ENCODE data around the gene FAM184B.

Gene FAM184B

GRCh38 chr4:17794730-17795129 lies 13.3 kb upstream of the FAM184B start:
- Mint-ChIP-seq H3K27me3 (no peaks in the 10 kb centered on the region), H3K27ac (no peak overlapping the region)

DNA sequence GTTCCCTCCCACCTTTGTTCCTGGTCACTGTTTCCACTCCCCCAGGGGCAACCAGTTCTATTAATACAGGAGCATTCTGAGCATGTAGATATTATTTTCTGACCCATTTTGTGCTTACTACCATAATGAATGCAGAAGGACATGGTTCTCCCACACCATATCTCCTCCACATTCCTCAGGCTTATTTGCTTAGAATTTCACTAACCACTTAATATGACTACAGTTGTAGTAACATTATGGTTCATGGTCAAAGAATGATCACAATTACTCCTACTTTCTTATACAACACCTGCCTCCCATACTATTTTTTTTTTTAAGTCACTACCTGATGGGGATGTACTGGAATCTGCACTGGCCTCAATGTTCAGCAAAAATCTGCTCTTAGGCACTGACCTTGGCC lies 7.5 kb upstream of the FAM184B start:
- Mint-ChIP-seq H3K4me1 (peaks cover 5% of the 10 kb centered on the region), H3K27ac (no peak overlapping the region), H3K4me3 (no peak overlapping the region), H3K36me3 (peaks cover 17% of the 10 kb centered on the region), H3K27me3 (no peaks in the 10 kb centered on the region), H3K9me3 (no peaks in the 10 kb centered on the region)
- DNase-seq (ENCODE audit: low spot score in 2 of 2) (no peak), ATAC-seq (ENCODE audit: low read depth) (no peak)

More at GRCh38 chr4:17794730-17795129, 13.3 kb upstream of the FAM184B start:
- no peak for DNase-seq (ENCODE audit: low spot score in 2 of 2)
- ATAC-seq (ENCODE audit: low read depth), result no peak
- Mint-ChIP-seq H3K36me3 (peaks cover 4% of the 10 kb centered on the region), H3K9me3 (no peaks in the 10 kb centered on the region), H3K4me1 (no peaks in the 10 kb centered on the region), H3K4me3 (no peak overlapping the region)

GRCh38 chr4:17787315-17787714 lies 5.9 kb upstream of the FAM184B start:
- no peak for ATAC-seq (ENCODE audit: low read depth)
- peaks cover 5% of the 10 kb centered on the region for H3K4me1 Mint-ChIP-seq
- no peaks in the 10 kb centered on the region for H3K9me3 Mint-ChIP-seq
- no peak overlapping the region for H3K27ac Mint-ChIP-seq
- DNase-seq (ENCODE audit: low spot score in 2 of 2), result no peak
- H3K27me3 Mint-ChIP-seq, result peaks cover 2% of the 10 kb centered on the region
- H3K4me3 Mint-ChIP-seq, result no peak overlapping the region
- peaks cover 17% of the 10 kb centered on the region for H3K36me3 Mint-ChIP-seq

- Mint-ChIP-seq H3K4me3 (no peak overlapping the region), H3K27me3 (peaks cover 9% of the 10 kb centered on the region), H3K9me3 (no peaks in the 10 kb centered on the region), H3K27ac (no peak overlapping the region), H3K36me3 (peaks cover 13% of the 10 kb centered on the region), H3K4me1 (peaks cover 10% of the 10 kb centered on the region)
- ATAC-seq (ENCODE audit: low read depth), result no peak
- DNase-seq (ENCODE audit: low spot score in 2 of 2), result no peak
These were observed 5.1 kb upstream of the FAM184B start for GRCh38 chr4:17786567-17786966.

GRCh38 chr4:17785858-17786257 lies 4.4 kb upstream of the FAM184B start:
- Mint-ChIP-seq H3K4me3 (no peak overlapping the region), H3K4me1 (peaks cover 11% of the 10 kb centered on the region), H3K9me3 (no peaks in the 10 kb centered on the region), H3K27me3 (peaks cover 11% of the 10 kb centered on the region), H3K36me3 (peaks cover 13% of the 10 kb centered on the region), H3K27ac (no peak overlapping the region)
- no peak for ATAC-seq (ENCODE audit: low read depth)
- no peak for DNase-seq (ENCODE audit: low spot score in 2 of 2)

DNA sequence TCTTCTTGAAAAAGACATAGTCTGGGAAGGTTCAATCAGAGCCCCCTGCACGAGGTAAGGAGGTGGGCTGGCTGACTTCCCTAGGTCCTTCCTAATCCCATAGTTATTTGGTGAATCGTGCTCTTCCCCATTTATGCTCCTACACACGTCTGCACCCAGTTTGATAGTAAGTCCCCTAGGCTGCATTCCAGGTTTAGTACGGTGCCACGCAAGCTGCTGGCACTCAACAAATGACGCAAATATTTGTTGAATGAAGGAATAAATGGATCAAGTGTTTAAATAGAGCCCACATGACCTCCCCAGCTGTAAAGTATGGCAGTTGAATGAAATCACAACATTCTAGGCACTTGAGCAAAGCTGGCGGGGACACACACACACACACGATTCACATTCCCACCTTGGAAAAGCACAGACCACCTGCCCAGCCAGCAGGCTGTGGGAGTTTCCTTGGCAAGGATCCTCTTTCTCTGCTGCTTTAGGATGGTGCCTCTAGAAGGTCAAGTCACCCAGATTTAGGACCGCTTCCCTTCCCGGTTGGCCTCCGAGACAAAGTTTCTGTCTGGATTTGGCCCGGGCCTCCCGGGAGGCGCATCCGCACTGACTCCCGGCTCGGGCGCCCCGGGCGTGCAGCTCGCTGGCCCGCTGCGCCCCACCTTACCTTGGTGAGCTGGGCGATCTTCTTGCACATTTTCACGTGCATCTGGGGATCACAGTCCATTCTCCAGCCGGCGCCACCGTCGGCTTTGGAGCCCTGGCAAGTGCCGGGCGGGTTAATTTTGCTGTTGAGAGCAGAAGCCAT lies 721 bp downstream of the FAM184B start:
- Mint-ChIP-seq H3K9me3 (no peaks in the 10 kb centered on the region), H3K4me3 (no peak overlapping the region), H3K27me3 (peaks cover 22% of the 10 kb centered on the region), H3K27ac (no peak overlapping the region), H3K36me3 (peaks cover under 1% of the 10 kb centered on the region), H3K4me1 (peaks cover 6% of the 10 kb centered on the region)
- ATAC-seq (ENCODE audit: low read depth), result no peak
- DNase-seq (ENCODE audit: low spot score in 2 of 2), result no peak

DNA sequence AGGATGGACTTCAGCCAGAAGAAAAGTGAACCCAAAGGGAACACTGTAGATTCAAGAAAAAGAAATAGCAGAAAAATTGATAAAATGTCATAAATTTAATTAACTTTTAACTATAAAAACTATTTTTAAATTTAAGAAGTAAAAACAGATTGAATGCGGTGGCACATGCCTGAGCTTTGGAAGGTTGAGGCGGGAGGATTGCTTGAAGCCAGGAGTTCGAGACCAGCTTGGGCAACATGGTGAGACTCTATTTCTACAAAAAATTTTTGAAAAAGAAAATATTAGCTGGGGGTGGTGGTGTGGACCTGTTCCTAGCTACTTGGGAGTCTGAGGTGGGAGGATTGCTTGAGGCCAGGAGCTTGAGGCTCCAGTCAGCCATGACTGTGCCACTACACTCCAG lies 3.0 kb downstream of the FAM184B start:
- no peak overlapping the region for H3K4me3 Mint-ChIP-seq
- ATAC-seq (ENCODE audit: low read depth) (no peak), DNase-seq (ENCODE audit: low spot score in 2 of 2) (no peak)
- H3K36me3 Mint-ChIP-seq, result no peaks in the 10 kb centered on the region
- H3K9me3 Mint-ChIP-seq, result no peaks in the 10 kb centered on the region
- H3K27me3 Mint-ChIP-seq, result peaks cover 22% of the 10 kb centered on the region
- H3K4me1 Mint-ChIP-seq, result peaks cover 6% of the 10 kb centered on the region
- no peak overlapping the region for H3K27ac Mint-ChIP-seq

GRCh38 chr4:17773135-17773698 lies 8.2 kb downstream of the FAM184B start:
- H3K4me3 Mint-ChIP-seq, result no peak overlapping the region
- no peak for ATAC-seq (ENCODE audit: low read depth)
- no peak for DNase-seq (ENCODE audit: low spot score in 2 of 2)
- H3K36me3 Mint-ChIP-seq, result no peaks in the 10 kb centered on the region
- peaks cover 2% of the 10 kb centered on the region for H3K27me3 Mint-ChIP-seq
- no peaks in the 10 kb centered on the region for H3K9me3 Mint-ChIP-seq
- H3K4me1 Mint-ChIP-seq, result no peaks in the 10 kb centered on the region
- H3K27ac Mint-ChIP-seq, result no peak overlapping the region

- H3K4me1 Mint-ChIP-seq, result no peaks in the 10 kb centered on the region
- DNase-seq (ENCODE audit: low spot score in 2 of 2) (no peak), ATAC-seq (ENCODE audit: low read depth) (no peak)
- no peak overlapping the region for H3K27ac Mint-ChIP-seq
- H3K27me3 Mint-ChIP-seq, result peaks cover 2% of the 10 kb centered on the region
- no peaks in the 10 kb centered on the region for H3K9me3 Mint-ChIP-seq
- H3K36me3 Mint-ChIP-seq, result no peaks in the 10 kb centered on the region
- no peak overlapping the region for H3K4me3 Mint-ChIP-seq
These were observed 10.0 kb downstream of the FAM184B start for GRCh38 chr4:17771284-17771908.

DNA sequence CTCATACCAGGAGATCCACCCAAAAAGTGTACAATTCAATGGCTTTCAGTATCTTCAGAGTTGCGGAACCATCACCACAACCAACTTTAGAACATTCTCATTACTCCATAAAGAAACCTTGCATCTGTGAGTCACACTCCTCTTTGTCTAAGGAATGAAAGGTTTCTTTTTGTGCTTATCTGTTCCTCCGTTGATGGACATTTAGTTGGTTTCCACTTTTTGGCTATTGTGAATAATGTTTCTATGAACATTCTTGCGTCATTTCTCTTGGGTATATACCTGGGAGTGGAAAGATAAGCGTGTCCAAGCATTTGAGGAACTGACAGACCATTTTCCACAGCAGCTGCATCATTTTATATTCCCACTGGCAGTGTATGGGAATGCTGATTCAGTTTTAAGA lies 10.6 kb downstream of the FAM184B start:
- peaks cover 2% of the 10 kb centered on the region for H3K27me3 Mint-ChIP-seq
- H3K36me3 Mint-ChIP-seq, result no peaks in the 10 kb centered on the region
- no peaks in the 10 kb centered on the region for H3K4me1 Mint-ChIP-seq
- ATAC-seq (ENCODE audit: low read depth), result no peak
- no peak for DNase-seq (ENCODE audit: low spot score in 2 of 2)
- no peak overlapping the region for H3K27ac Mint-ChIP-seq
- no peak overlapping the region for H3K4me3 Mint-ChIP-seq
- H3K9me3 Mint-ChIP-seq, result peaks cover 1% of the 10 kb centered on the region

DNA sequence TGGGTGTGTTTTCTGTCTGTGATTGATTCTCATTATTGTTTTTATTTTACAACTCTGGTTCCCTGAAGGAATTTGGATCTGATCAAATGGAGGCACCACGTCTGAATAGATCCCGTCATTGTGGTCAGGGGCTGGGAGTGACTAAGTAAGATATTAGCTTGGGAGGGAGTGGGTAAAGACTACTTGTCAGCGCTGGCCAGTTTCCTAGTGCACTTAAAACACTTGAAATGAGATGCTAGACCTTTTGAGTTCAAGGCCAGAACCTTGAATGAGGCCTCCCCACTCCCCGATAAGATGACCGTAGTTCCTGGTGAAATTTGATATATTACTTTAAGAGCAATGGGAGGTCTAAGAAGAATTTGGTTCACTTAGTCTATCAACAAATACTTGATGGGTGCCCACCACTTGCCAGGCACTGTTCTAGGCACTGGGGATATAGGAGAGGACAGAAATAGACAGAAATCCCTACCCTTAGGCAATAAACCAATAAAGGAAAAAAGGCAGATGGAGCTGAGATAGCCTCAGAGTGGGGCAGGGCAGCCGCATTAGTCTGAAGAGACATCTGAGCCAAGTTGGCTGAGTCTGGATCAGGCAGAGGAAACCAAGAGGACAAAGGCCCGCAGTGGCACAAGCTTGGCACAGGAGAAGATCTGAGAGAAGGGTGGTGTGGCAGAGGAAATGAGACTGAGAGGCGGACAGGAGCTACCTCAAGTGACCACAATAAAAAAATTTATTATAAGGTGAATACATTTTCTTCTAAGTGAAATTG lies 11.8 kb downstream of the FAM184B start:
- DNase-seq (ENCODE audit: low spot score in 2 of 2) (no peak), ATAC-seq (ENCODE audit: low read depth) (no peak)
- Mint-ChIP-seq H3K27ac (no peak overlapping the region), H3K27me3 (peaks cover 2% of the 10 kb centered on the region), H3K4me1 (no peaks in the 10 kb centered on the region), H3K36me3 (no peaks in the 10 kb centered on the region), H3K4me3 (no peak overlapping the region), H3K9me3 (peaks cover 1% of the 10 kb centered on the region)

GRCh38 chr4:17766826-17767458 lies 14.5 kb downstream of the FAM184B start:
- H3K4me1 Mint-ChIP-seq, result no peaks in the 10 kb centered on the region
- no peaks in the 10 kb centered on the region for H3K36me3 Mint-ChIP-seq
- H3K4me3 Mint-ChIP-seq, result no peak overlapping the region
- H3K9me3 Mint-ChIP-seq, result peaks cover 1% of the 10 kb centered on the region
- no peak overlapping the region for H3K27ac Mint-ChIP-seq
- H3K27me3 Mint-ChIP-seq, result peaks cover 4% of the 10 kb centered on the region
- ATAC-seq (ENCODE audit: low read depth), result no peak
- DNase-seq (ENCODE audit: low spot score in 2 of 2), result no peak

GRCh38 chr4:17765514-17766286 lies 15.7 kb downstream of the FAM184B start:
- Mint-ChIP-seq H3K4me1 (no peaks in the 10 kb centered on the region), H3K9me3 (peaks cover 1% of the 10 kb centered on the region), H3K4me3 (no peak overlapping the region), H3K36me3 (no peaks in the 10 kb centered on the region), H3K27me3 (peaks cover 4% of the 10 kb centered on the region), H3K27ac (no peak overlapping the region)
- no peak for ATAC-seq (ENCODE audit: low read depth)
- DNase-seq (ENCODE audit: low spot score in 2 of 2), result no peak
